Measurements from ENCODE around the gene RTKN. TPM values are rescaled to one million over a fixed set of nuclear protein-coding genes. Genes with fewer than 3 reads are reported as not detected.
A peak's percentile ranks its signal among the peaks of the same experiment; 100 is the strongest.

RTKN gene
- total and polyA plus RNA-seq, 4 donors = 27.8 to 98.0 (median 73.0) TPM

- H3K4me3 ChIP-seq (ENCODE audit: low read depth in 1 of 3, low read length in 3 of 3) = no peak overlapping the region
- no peak overlapping the region for H3K9ac ChIP-seq (ENCODE audit: low read depth in 1 of 2, low read length in 2 of 2)
- no peak overlapping the region for H3K27ac ChIP-seq (ENCODE audit: low read depth in 1 of 2, low read length in 2 of 2)
- H3K4me1 ChIP-seq (ENCODE audit: control insufficient read depth in 4 of 4, insufficient read depth in 4 of 4, low read length in 3 of 4) = peaks cover 0 to 21% (median 15%) of the 10 kb centered on the region in 4 donors
- no peaks in the 10 kb centered on the region for H3K36me3 ChIP-seq (ENCODE audit: control insufficient read depth in 4 of 4, insufficient read depth in 3 of 4, low read depth in 1 of 4, low read length in 3 of 4)
- H3K27me3 ChIP-seq (ENCODE audit: control insufficient read depth in 4 of 4, insufficient read depth in 4 of 4, low read length in 3 of 4) = no peaks in the 10 kb centered on the region
- no peak for TF ChIP-seq RAD21 (IDR thresholded peaks at IDR 0.05)
- peak in 1 of 2 donors; percentile 26 for TF ChIP-seq RXRA (IDR thresholded peaks at IDR 0.05)
- 69% methylated on average over 1 of the region's 1 CpG for WGBS
- H3K9me3 ChIP-seq (ENCODE audit: control insufficient read depth in 4 of 4, low read length in 3 of 4) = no peaks in the 10 kb centered on the region
- DNase-seq (ENCODE audit: low spot score) = no peak
These were observed 48.2 kb downstream of the RTKN start for GRCh38 chr2:74393525-74393924.

- peak overlapping the region in 2 of 3 donors; percentile 81 for H3K4me3 ChIP-seq (ENCODE audit: low read depth in 1 of 3, low read length in 3 of 3)
- H3K9ac ChIP-seq (ENCODE audit: low read depth in 1 of 2, low read length in 2 of 2) = peak overlapping the region in 1 of 2 donors; percentile 89
- TF ChIP-seq JUND (IDR thresholded peaks at IDR 0.05) (no peak), TAF1 (conservative IDR thresholded peaks at IDR 0.05) (no peak), MAX (IDR thresholded peaks at IDR 0.05) (no peak), EGR1 (IDR thresholded peaks at IDR 0.05; ENCODE audit: low read depth in 2 of 2) (no peak), HNF4A (conservative IDR thresholded peaks at IDR 0.05) (no peak), GABPA (IDR thresholded peaks at IDR 0.05 in 1 of 2, conservative IDR thresholded peaks at IDR 0.05 in 1 of 2) (no peak), FOXA1 (IDR thresholded peaks at IDR 0.05) (no peak), YY1 (IDR thresholded peaks at IDR 0.05) (no peak), RXRA (IDR thresholded peaks at IDR 0.05) (no peak), REST (IDR thresholded peaks at IDR 0.05) (no peak), CTCF (IDR thresholded peaks at IDR 0.05; ENCODE audit: low read depth, low read length, missing input control) (no peak), SP1 (IDR thresholded peaks at IDR 0.05) (no peak), HNF4G (IDR thresholded peaks at IDR 0.05) (no peak), RAD21 (IDR thresholded peaks at IDR 0.05) (no peak), ZBTB33 (IDR thresholded peaks at IDR 0.05) (no peak), ATF3 (IDR thresholded peaks at IDR 0.05) (no peak), NR2F2 (IDR thresholded peaks at IDR 0.05) (no peak), FOXA2 (IDR thresholded peaks at IDR 0.05) (no peak)
- no peaks in the 10 kb centered on the region for H3K36me3 ChIP-seq (ENCODE audit: control insufficient read depth in 4 of 4, insufficient read depth in 3 of 4, low read depth in 1 of 4, low read length in 3 of 4)
- H3K27ac ChIP-seq (ENCODE audit: low read depth in 1 of 2, low read length in 2 of 2) = no peak overlapping the region
- peaks cover 4 to 21% (median 15%) of the 10 kb centered on the region in 4 donors for H3K4me1 ChIP-seq (ENCODE audit: control insufficient read depth in 4 of 4, insufficient read depth in 4 of 4, low read length in 3 of 4)
- WGBS = 50% methylated on average over 13 of the region's 13 CpGs
- no peaks in the 10 kb centered on the region for H3K9me3 ChIP-seq (ENCODE audit: control insufficient read depth in 4 of 4, low read length in 3 of 4)
- DNase-seq (ENCODE audit: low spot score) = no peak
- no peaks in the 10 kb centered on the region for H3K27me3 ChIP-seq (ENCODE audit: control insufficient read depth in 4 of 4, insufficient read depth in 4 of 4, low read length in 3 of 4)
These were observed 49.3 kb downstream of the RTKN start for GRCh38 chr2:74392449-74392743.

All from liver (tissue), 9 donors.